HG02623 (cell line): ENCODE results near the gene MGAT5.

Source experiments
- ATAC-seq: cut with Tn5 transposase; IDR thresholded peaks from one replicate; pipeline ENCODE4 v1.9.1; 2021; ENCODE audit warnings: moderate library complexity; ENCODE audit not compliant: unreplicated experiment

MGAT5 gene

GRCh38 chr2:134360745-134361487, 107.0 kb downstream of the MGAT5 start:
- ATAC-seq = no peak

GRCh38 chr2:134361648-134362047, 107.8 kb downstream of the MGAT5 start:
- no peak for ATAC-seq

- no peak for ATAC-seq
Measured at GRCh38 chr2:134362152-134362668, 108.3 kb downstream of the MGAT5 start.

- ATAC-seq = no peak
Measured at GRCh38 chr2:134362740-134363139, 108.9 kb downstream of the MGAT5 start.

- no peak for ATAC-seq
Measured at GRCh38 chr2:134365356-134365755, 111.5 kb downstream of the MGAT5 start.

GRCh38 chr2:134366359-134366758, 112.5 kb downstream of the MGAT5 start:
- no peak for ATAC-seq

GRCh38 chr2:134367213-134367612, 113.3 kb downstream of the MGAT5 start:
- ATAC-seq = no peak

- ATAC-seq = no peak
Measured at GRCh38 chr2:134368009-134368817, 114.3 kb downstream of the MGAT5 start.

GRCh38 chr2:134369220-134369902, 115.5 kb downstream of the MGAT5 start:
- no peak for ATAC-seq

GRCh38 chr2:134370655-134371445, 117.0 kb downstream of the MGAT5 start:
- ATAC-seq = no peak

GRCh38 chr2:134372141-134372540, 118.3 kb downstream of the MGAT5 start:
- ATAC-seq = no peak

GRCh38 chr2:134372611-134373131, 118.8 kb downstream of the MGAT5 start:
- ATAC-seq = no peak

- no peak for ATAC-seq
Measured at GRCh38 chr2:134375935-134376334, 122.1 kb downstream of the MGAT5 start.

- no peak for ATAC-seq
Measured at GRCh38 chr2:134377730-134378129, 123.9 kb downstream of the MGAT5 start.

- ATAC-seq = no peak
Measured at GRCh38 chr2:134379293-134379692, 125.4 kb downstream of the MGAT5 start.

GRCh38 chr2:134379722-134380121, 125.8 kb downstream of the MGAT5 start:
- ATAC-seq = no peak

GRCh38 chr2:134381141-134381540, 127.3 kb downstream of the MGAT5 start:
- ATAC-seq = no peak

- no peak for ATAC-seq
Measured at GRCh38 chr2:134384131-134384530, 130.3 kb downstream of the MGAT5 start.

- no peak for ATAC-seq
Measured at GRCh38 chr2:134385195-134385594, 131.3 kb downstream of the MGAT5 start.

- no peak for ATAC-seq
Measured at GRCh38 chr2:134386310-134386709, 132.4 kb downstream of the MGAT5 start.
